Hematopoietic multipotent progenitor cell (in vitro differentiated cells): ENCODE measurements around the gene ZFY. TPM values are rescaled to one million over a fixed set of nuclear protein-coding genes. Genes with fewer than 3 reads are reported as not detected.
"Not testable (repeated sequence)": the region's sequence is repeated elsewhere in the genome, so short reads cannot be mapped to it uniquely, and the experiment has no call there.

Source experiments
- DNase-seq, 3 donors: peaks; one replicate each; pipeline ENCODE4 v3.0.0-alpha.2; 2011 to 2015; ENCODE audit warnings: low read depth in 2 of 3, low spot score in 2 of 3
- total RNA-seq: library from RNA; depleted of rRNA; stranded (reverse); fragments of >200 nt; gene quantifications from one replicate; pipeline ENCODE4 v1.2.3, GENCODE V29; 2012

Gene ZFY
- total RNA-seq, 1 donor, result 14.8 TPM

GRCh38 chrY:2972708-2973107 is 37.5 kb downstream of the ZFY start:
- no peak for DNase-seq

GRCh38 chrY:2973110-2973751 is 38.0 kb downstream of the ZFY start:
- peak in 1 of 3 donors; percentile 14 for DNase-seq

- no peak for DNase-seq
These were observed 44.1 kb downstream of the ZFY start for GRCh38 chrY:2979283-2979682.

GRCh38 chrY:2984491-2984890 is 49.3 kb downstream of the ZFY start:
- DNase-seq, result no peak

- DNase-seq, result not testable (repeated sequence)
These were observed 52.0 kb downstream of the ZFY start for GRCh38 chrY:2987178-2987577.

GRCh38 chrY:2997369-2997768 is 62.2 kb downstream of the ZFY start:
- DNase-seq, result not testable (repeated sequence)

GRCh38 chrY:3002190-3002589 is 67.0 kb downstream of the ZFY start:
- no peak for DNase-seq

- peak in 2 of 3 donors; percentile 14 to 16 for DNase-seq
These were observed 67.7 kb downstream of the ZFY start for GRCh38 chrY:3002680-3003515.

GRCh38 chrY:3003516-3003830 is 68.3 kb downstream of the ZFY start:
- peak in 2 of 3 donors; percentile 17 to 42 for DNase-seq

- DNase-seq, result peak in 2 of 3 donors; percentile 35 to 48
These were observed 68.7 kb downstream of the ZFY start for GRCh38 chrY:3003846-3004245.

GRCh38 chrY:3006031-3006430 is 70.8 kb downstream of the ZFY start:
- DNase-seq, result peak in 1 of 3 donors; percentile 49

GRCh38 chrY:3007967-3008366 is 72.8 kb downstream of the ZFY start:
- no peak for DNase-seq

- DNase-seq, result no peak
These were observed 77.0 kb downstream of the ZFY start for GRCh38 chrY:3012226-3012625.

GRCh38 chrY:3016594-3016993 is 81.4 kb downstream of the ZFY start:
- peak in 1 of 3 donors; percentile 15 for DNase-seq

GRCh38 chrY:3018546-3018945 is 83.4 kb downstream of the ZFY start:
- no peak for DNase-seq

GRCh38 chrY:3019584-3019983 is 84.4 kb downstream of the ZFY start:
- no peak for DNase-seq

- DNase-seq, result no peak
These were observed 86.0 kb downstream of the ZFY start for GRCh38 chrY:3021176-3021575.

- no peak for DNase-seq
These were observed 88.4 kb downstream of the ZFY start for GRCh38 chrY:3023606-3024005.

- DNase-seq, result peak in 1 of 3 donors; percentile 27
These were observed 90.2 kb downstream of the ZFY start for GRCh38 chrY:3025357-3025756.
